ENCODE results near the gene PCDHGB4.

DNA sequence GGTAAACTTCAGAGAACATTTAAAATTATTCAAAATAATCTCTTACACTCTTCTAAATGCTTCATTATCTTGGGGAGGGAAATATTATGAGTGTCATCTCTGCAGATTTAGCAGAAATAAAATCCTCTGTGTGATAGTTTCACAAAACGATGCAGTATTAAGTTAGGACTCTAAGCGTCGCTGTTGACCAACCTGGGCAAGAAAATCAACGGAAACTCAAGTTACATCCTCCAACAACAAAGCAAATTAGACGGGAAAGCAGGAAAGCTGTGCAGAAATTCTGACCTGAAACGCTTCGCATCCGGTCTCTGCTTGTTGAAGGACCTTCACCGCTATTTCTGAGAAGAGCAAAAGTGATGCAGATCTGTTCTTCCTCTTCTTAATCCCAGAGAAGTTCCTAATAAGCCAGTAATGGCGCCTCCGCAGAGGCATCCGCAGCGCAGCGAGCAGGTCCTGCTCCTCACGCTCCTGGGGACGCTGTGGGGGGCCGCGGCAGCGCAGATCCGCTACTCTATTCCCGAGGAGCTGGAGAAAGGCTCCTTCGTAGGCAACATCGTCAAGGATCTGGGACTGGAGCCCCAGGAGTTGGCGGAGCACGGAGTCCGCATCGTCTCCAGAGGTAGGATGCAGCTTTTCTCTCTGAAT lies 13.7 kb upstream of the PCDHGB4 start, which contains the start of gene PCDHGA6:
- TF ChIP-seq, protein P1, sequence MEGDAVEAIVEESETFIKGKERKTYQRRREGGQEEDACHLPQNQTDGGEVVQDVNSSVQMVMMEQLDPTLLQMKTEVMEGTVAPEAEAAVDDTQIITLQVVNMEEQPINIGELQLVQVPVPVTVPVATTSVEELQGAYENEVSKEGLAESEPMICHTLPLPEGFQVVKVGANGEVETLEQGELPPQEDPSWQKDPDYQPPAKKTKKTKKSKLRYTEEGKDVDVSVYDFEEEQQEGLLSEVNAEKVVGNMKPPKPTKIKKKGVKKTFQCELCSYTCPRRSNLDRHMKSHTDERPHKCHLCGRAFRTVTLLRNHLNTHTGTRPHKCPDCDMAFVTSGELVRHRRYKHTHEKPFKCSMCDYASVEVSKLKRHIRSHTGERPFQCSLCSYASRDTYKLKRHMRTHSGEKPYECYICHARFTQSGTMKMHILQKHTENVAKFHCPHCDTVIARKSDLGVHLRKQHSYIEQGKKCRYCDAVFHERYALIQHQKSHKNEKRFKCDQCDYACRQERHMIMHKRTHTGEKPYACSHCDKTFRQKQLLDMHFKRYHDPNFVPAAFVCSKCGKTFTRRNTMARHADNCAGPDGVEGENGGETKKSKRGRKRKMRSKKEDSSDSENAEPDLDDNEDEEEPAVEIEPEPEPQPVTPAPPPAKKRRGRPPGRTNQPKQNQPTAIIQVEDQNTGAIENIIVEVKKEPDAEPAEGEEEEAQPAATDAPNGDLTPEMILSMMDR (IDR thresholded peaks at IDR 0.05; ENCODE audit: poor library complexity, severe bottlenecking), result no peak
- no peak for TF ChIP-seq EZH2 (IDR thresholded peaks at IDR 0.05; ENCODE audit: borderline replicate concordance, insufficient read depth, low read length, poor library complexity, severe bottlenecking)
- TF ChIP-seq, protein P2, sequence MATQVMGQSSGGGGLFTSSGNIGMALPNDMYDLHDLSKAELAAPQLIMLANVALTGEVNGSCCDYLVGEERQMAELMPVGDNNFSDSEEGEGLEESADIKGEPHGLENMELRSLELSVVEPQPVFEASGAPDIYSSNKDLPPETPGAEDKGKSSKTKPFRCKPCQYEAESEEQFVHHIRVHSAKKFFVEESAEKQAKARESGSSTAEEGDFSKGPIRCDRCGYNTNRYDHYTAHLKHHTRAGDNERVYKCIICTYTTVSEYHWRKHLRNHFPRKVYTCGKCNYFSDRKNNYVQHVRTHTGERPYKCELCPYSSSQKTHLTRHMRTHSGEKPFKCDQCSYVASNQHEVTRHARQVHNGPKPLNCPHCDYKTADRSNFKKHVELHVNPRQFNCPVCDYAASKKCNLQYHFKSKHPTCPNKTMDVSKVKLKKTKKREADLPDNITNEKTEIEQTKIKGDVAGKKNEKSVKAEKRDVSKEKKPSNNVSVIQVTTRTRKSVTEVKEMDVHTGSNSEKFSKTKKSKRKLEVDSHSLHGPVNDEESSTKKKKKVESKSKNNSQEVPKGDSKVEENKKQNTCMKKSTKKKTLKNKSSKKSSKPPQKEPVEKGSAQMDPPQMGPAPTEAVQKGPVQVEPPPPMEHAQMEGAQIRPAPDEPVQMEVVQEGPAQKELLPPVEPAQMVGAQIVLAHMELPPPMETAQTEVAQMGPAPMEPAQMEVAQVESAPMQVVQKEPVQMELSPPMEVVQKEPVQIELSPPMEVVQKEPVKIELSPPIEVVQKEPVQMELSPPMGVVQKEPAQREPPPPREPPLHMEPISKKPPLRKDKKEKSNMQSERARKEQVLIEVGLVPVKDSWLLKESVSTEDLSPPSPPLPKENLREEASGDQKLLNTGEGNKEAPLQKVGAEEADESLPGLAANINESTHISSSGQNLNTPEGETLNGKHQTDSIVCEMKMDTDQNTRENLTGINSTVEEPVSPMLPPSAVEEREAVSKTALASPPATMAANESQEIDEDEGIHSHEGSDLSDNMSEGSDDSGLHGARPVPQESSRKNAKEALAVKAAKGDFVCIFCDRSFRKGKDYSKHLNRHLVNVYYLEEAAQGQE (IDR thresholded peaks at IDR 0.05; ENCODE audit: borderline replicate concordance), result no peak
- TF ChIP-seq TAF1 (IDR thresholded peaks at IDR 0.05; ENCODE audit: low read depth), result no peak
- TF ChIP-seq MXI1 (conservative IDR thresholded peaks at IDR 0.05; ENCODE audit: poor library complexity, severe bottlenecking), result no peak
